H1 (cell line): ENCODE results near the gene KRT81. TPM values are rescaled to one million over a fixed set of nuclear protein-coding genes. Genes with fewer than 3 reads are reported as not detected.

Experiments used
- ATF3 ChIP-seq: IDR thresholded peaks from 2 replicates; pipeline ENCODE4 v1.6.1; 2011; ENCODE audit warnings: low read depth, mild to moderate bottlenecking, low read length; ENCODE audit not compliant: insufficient read depth
- EP300 ChIP-seq, 2 experiments: IDR thresholded peaks; 1 replicate in 1 of 2; 2 replicates in 1 of 2; pipeline ENCODE4 v1.6.1; 2011 to 2012; ENCODE audit warnings: low read depth in 2 of 2, low read length in 2 of 2, mild to moderate bottlenecking in 2 of 2, borderline replicate concordance in 1 of 2, inconsistent platforms in 1 of 2, moderate library complexity in 1 of 2
- RNF2 ChIP-seq: fragments of 200-900, 300-1000 bp; sonication (generic); IDR thresholded peaks from 2 replicates; pipeline ENCODE4 v1.7.1; 2016; ENCODE audit warnings: borderline replicate concordance, low read depth, mild to moderate bottlenecking, antibody characterized with exemption, low read length; ENCODE audit not compliant: poor library complexity, severe bottlenecking; ENCODE audit errors: missing control alignments
- SP1 ChIP-seq: IDR thresholded peaks from 2 replicates; pipeline ENCODE4 v1.6.1; 2011; ENCODE audit warnings: low read depth, low read length
- polyA plus RNA-seq, 7 experiments: library from polyadenylated mRNA; depleted of rRNA in 3 of 7; stranded (reverse) in 5 of 7; unstranded in 2 of 7; fragments of >200 nt in 5 of 7; fragments of 200-250 nt in 2 of 7; gene quantifications; 1 replicate in 5 of 7; 2 replicates in 1 of 7; 4 replicates in 1 of 7; pipeline versions ENCODE4 v1.2.1 to v1.2.3, GENCODE V29; 2011 to 2013; ENCODE audit warnings: missing spikeins in 2 of 7, mixed read lengths in 2 of 7
- total RNA-seq: library from RNA; stranded (reverse); fragmentation: NEBNext Ultra II Directional; extraction: Animal tissue kit (Norgen Biotek cat#: 25700); gene quantifications from 2 replicates; pipeline ENCODE4 v1.2.1, GENCODE V29; 2021

The KRT81 gene
- total and polyA plus RNA-seq, 2 of the 8 experiments (the other 6 are each of a cell fraction or from before 2014, with no cell fraction given): not detected

GRCh38 chr12:52331039-52331438, 39.7 kb upstream of the KRT81 start (continued):
- TF ChIP-seq RNF2 (no peak), SP1 (no peak), EP300 (IDR thresholded peaks at IDR 0.05; ENCODE audit: borderline replicate concordance in 1 of 2, low read depth in 2 of 2, low read length in 2 of 2) (no peak), ATF3 (no peak)
